OCI-LY3 (cell line): Measurements from ENCODE around the gene S100A7.

Experiments used
- CTCF ChIP-seq: fragments of 200-600, 300-600 bp; sonication (generic); IDR thresholded peaks from 2 replicates; pipeline ENCODE4 v1.5.1; 2014; ENCODE audit warnings: antibody characterized with exemption, low read length, low read depth
- EZH2phosphoT487 ChIP-seq: fragments of 200-600 bp; shearing (Covaris generic); IDR thresholded peaks from 2 replicates; pipeline ENCODE4 v1.6.1; 2018; ENCODE audit warnings: antibody characterized with exemption, mixed run types, low read depth

GRCh38 chr1:153466908-153467307, 6.5 kb upstream of the S100A7 start:
- TF ChIP-seq CTCF (no peak), EZH2phosphoT487 (no peak)
